Breast epithelium (tissue), 3 donors: ENCODE data around the gene E2F3.

ENCODE experiments used
- CTCF ChIP-seq, 3 donors: fragments of 450-650 bp; IDR thresholded peaks; one replicate each; pipeline ENCODE4 v1.5.1; 2016 to 2017; ENCODE audit warnings: antibody characterized with exemption in 3 of 3, mild to moderate bottlenecking in 3 of 3, moderate library complexity in 3 of 3
- POLR2A ChIP-seq: fragments of 450-650 bp; IDR thresholded peaks from one replicate; pipeline ENCODE4 v1.6.1; 2016; ENCODE audit warnings: antibody characterized with exemption, mild to moderate bottlenecking, moderate library complexity
- POLR2AphosphoS5 ChIP-seq, 3 donors: sonication (generic); formaldehyde crosslinking; IDR thresholded peaks; one replicate each; pipeline ENCODE4 v1.6.1; 2017; ENCODE audit warnings: antibody characterized with exemption in 3 of 3

GRCh38 chr6:20403070-20403765 lies 1.5 kb downstream of the E2F3 start:
- TF ChIP-seq CTCF (IDR thresholded peaks at IDR 0.05) (no peak), POLR2A (no peak), POLR2AphosphoS5 (IDR thresholded peaks at IDR 0.05) (no peak)
